Esophagus squamous epithelium (tissue), 4 donors: ENCODE data around the gene RBMXL3.

Source experiments
- POLR2A ChIP-seq, 4 donors: fragments of 450-650 bp; IDR thresholded peaks; one replicate each; pipeline ENCODE4 v1.6.1; 2017; ENCODE audit warnings: antibody characterized with exemption in 4 of 4, mild to moderate bottlenecking in 4 of 4, moderate library complexity in 3 of 4
- TF ChIP-seq, protein P1 (sequence below), 6 experiments: fragments of 450-650 bp in 4 of 6; fragments of 200-600 bp in 2 of 6; sonication (generic) in 2 of 6; IDR thresholded peaks; one replicate each; pipeline ENCODE4 v1.5.1; 2016 to 2019; ENCODE audit warnings: antibody characterized with exemption in 6 of 6, mild to moderate bottlenecking in 4 of 6, moderate library complexity in 4 of 6

DNA sequence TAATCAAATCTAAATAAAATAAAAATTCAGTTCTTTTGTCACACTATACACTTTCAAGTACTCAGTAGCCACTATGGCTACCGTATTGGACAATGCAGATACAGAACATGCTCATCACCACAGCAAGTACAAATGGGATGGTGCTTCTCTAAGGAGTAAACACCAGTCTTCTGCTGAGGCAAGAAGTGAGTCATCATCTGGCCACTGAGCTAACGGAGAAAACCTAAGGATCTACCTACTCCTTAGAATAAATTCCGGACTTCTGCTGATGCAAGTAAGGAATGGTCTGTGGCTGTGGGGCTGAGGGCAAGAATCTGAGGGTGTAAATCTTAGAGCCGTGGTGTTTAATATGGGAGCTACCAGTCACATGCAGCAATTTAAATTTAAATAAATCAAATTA, 11.3 kb upstream of the RBMXL3 start:
- TF ChIP-seq, protein P1, sequence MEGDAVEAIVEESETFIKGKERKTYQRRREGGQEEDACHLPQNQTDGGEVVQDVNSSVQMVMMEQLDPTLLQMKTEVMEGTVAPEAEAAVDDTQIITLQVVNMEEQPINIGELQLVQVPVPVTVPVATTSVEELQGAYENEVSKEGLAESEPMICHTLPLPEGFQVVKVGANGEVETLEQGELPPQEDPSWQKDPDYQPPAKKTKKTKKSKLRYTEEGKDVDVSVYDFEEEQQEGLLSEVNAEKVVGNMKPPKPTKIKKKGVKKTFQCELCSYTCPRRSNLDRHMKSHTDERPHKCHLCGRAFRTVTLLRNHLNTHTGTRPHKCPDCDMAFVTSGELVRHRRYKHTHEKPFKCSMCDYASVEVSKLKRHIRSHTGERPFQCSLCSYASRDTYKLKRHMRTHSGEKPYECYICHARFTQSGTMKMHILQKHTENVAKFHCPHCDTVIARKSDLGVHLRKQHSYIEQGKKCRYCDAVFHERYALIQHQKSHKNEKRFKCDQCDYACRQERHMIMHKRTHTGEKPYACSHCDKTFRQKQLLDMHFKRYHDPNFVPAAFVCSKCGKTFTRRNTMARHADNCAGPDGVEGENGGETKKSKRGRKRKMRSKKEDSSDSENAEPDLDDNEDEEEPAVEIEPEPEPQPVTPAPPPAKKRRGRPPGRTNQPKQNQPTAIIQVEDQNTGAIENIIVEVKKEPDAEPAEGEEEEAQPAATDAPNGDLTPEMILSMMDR (IDR thresholded peaks at IDR 0.05): no peak
- TF ChIP-seq POLR2A (IDR thresholded peaks at IDR 0.05): no peak
